Ovary (tissue), 9 donors: Measurements from ENCODE around the gene JAM2. TPM values are rescaled to one million over a fixed set of nuclear protein-coding genes. Genes with fewer than 3 reads are reported as not detected.
A peak's percentile ranks its signal among the peaks of the same experiment; 100 is the strongest.

ENCODE experiments used
- DNase-seq, 5 donors: peaks; one replicate each; pipeline ENCODE4 v3.0.0-alpha.2; 2019 to 2020
- H3K27ac ChIP-seq, 2 donors: fragments of 200-600 bp; one replicate each; pipeline versions ENCODE4 v1.5.1 to v1.8.0; 2019 to 2022
- H3K27me3 ChIP-seq: fragments of 200-600 bp; one replicate; pipeline ENCODE4 v1.8.0; 2022
- H3K36me3 ChIP-seq: fragments of 200-600 bp; sonication (generic); one replicate; pipeline ENCODE4 v1.5.1; 2019
- H3K4me1 ChIP-seq: one replicate; pipeline ENCODE4 v1.8.1; 2013; ENCODE audit warnings: mild to moderate bottlenecking, moderate library complexity; ENCODE audit not compliant: insufficient read depth
- H3K4me3 ChIP-seq: fragments of 200-600 bp; sonication (generic); one replicate; pipeline ENCODE4 v1.5.1; 2017
- H3K9me3 ChIP-seq, 2 donors: fragments of 200-600 bp in 1 of 2; sonication (generic) in 1 of 2; one replicate each; pipeline versions ENCODE4 v1.5.1 to v1.8.1; 2013 to 2019; ENCODE audit warnings: mild to moderate bottlenecking in 1 of 2, moderate library complexity in 1 of 2
- EP300 ChIP-seq: sonication (generic); formaldehyde crosslinking; IDR thresholded peaks from one replicate; pipeline ENCODE4 v1.6.1; 2017; ENCODE audit warnings: antibody characterized with exemption
- POLR2A ChIP-seq: fragments of 450-650 bp; IDR thresholded peaks from one replicate; pipeline ENCODE4 v1.6.1; 2017; ENCODE audit warnings: antibody characterized with exemption, mild to moderate bottlenecking, moderate library complexity
- WGBS, 3 donors: extraction: QIAGEN DNeasy Blood & Tissue Kit in 1 of 3; methylation state at CpG; one replicate each; pipeline versions ENCODE4 v1.1.5 to v1.1.7; 2013 to 2017; 5-methylcytosine and 5-hydroxymethylcytosine counted together
- intact Hi-C, 4 donors: fragments of 100-400 bp; cut with DNase I; formaldehyde crosslinking; loops; one replicate each; pipeline versions ENCODE4 v1.11.0 to v1.15.1; 2022 to 2023
- polyA plus RNA-seq, 2 donors: library from polyadenylated mRNA; stranded (reverse); fragments of 200-250 nt in 1 of 2; fragments of 350-450 nt in 1 of 2; fragmentation: Illumina TruSeq in 1 of 2; extraction: RNeasy Lipid Tissue Mini Kit (QIAGEN cat#74804) in 1 of 2; gene quantifications; one replicate each; pipeline ENCODE4 v1.2.3, GENCODE V29; 2013 to 2014
- total RNA-seq, 7 donors: library from RNA; depleted of rRNA in 2 of 7; stranded (reverse); fragments of >200 nt in 2 of 7; fragmentation: NEBNext Ultra II Directional in 3 of 7; extraction: Animal tissue kit (Norgen Biotek cat#: 25700) in 3 of 7; gene quantifications; one replicate each; pipeline versions ENCODE4 v1.1.0 to v1.2.4, GENCODE V29; 2016 to 2023
- TF ChIP-seq, protein P1 (sequence below), 3 donors: fragments of 450-650 bp in 2 of 3; fragments of 200-600 bp in 1 of 3; IDR thresholded peaks; one replicate each; pipeline versions ENCODE4 v1.5.1 to v1.8.0; 2016 to 2022; ENCODE audit warnings: antibody characterized with exemption in 3 of 3, mild to moderate bottlenecking in 1 of 3
- donor health status: DM: no; HTN: no; CAD: no; lungs with moderate emphysema.
- donor health status: DM: no; HTN: no; CAD: no.
- donor health status: Bipolar disorder and iron deficiency.
- donor health status: DM: yes; HTN: yes; CAD: no.
- donor health status: DM: no; HTN: no; CAD: no.
- donor health status: DM: yes; HTN: yes; CAD: no.

Gene JAM2
- total and polyA plus RNA-seq, 9 donors: 11.7 to 65.4 (median 23.7) TPM

DNA sequence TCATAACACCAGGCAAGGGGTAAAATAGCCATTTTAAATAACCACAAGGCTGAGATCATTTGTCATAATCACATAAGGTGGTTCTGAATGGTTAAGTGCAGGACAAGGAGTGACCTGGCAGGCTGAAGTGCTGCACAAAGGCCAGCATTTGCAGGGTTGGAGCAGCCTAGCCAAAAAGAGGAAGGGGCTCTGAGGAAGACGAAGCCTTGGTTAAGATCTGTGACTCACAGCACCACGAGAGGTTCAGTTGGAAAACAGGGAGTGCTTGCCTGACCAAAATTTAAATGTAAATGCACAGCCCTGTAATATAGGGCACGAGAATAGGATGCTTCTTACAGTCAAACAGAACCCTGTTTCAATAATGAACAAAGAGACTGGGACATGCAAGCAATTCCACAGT lies 83.6 kb downstream of the JAM2 start:
- Histone ChIP-seq H3K4me1 (no peaks in the 10 kb centered on the region), H3K9me3 (no peaks in the 10 kb centered on the region), H3K4me3 (no peak overlapping the region), H3K27ac (no peak overlapping the region), H3K27me3 (no peaks in the 10 kb centered on the region), H3K36me3 (no peaks in the 10 kb centered on the region)
- DNase-seq: no peak
- WGBS, 3 donors: 86 to 92% (median 87%) methylated on average over 3 of the region's 3 CpGs
- TF ChIP-seq, protein P1, sequence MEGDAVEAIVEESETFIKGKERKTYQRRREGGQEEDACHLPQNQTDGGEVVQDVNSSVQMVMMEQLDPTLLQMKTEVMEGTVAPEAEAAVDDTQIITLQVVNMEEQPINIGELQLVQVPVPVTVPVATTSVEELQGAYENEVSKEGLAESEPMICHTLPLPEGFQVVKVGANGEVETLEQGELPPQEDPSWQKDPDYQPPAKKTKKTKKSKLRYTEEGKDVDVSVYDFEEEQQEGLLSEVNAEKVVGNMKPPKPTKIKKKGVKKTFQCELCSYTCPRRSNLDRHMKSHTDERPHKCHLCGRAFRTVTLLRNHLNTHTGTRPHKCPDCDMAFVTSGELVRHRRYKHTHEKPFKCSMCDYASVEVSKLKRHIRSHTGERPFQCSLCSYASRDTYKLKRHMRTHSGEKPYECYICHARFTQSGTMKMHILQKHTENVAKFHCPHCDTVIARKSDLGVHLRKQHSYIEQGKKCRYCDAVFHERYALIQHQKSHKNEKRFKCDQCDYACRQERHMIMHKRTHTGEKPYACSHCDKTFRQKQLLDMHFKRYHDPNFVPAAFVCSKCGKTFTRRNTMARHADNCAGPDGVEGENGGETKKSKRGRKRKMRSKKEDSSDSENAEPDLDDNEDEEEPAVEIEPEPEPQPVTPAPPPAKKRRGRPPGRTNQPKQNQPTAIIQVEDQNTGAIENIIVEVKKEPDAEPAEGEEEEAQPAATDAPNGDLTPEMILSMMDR (IDR thresholded peaks at IDR 0.05): no peak
- TF ChIP-seq EP300 (no peak), POLR2A (no peak)
- intact Hi-C loops: no loop called here

DNA sequence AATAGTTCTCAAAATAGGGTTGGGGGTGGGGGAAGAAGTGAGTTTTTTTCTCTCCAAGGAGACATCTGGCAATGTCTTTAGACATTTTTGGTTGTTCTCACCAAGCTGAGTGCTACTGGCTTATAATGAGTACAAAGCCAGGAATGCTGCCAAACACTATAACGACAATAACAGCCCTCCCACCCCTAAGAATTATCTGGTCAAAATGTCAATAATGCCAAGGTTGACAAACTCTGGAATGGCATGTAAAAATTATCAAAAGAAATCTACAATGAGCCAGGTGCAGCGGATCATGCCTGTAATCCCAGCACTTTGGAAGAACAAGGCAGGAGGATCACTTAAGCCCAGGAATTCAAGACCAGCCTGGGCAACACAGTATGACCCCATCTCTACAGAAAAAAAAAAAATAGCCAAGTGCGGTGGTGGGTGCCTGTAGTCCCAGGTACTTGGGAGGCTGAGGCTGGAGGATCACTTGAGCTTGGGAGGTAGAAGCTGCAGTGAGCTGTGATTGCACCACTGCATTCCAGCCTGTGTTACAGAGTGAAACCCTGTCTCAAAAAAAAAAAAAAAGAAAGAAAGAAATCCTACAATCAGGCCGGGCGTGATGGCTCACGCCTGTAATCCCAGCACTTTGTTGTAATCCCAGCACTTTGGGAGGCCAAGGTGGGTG lies 93.2 kb downstream of the JAM2 start:
- intact Hi-C loops: loop anchor here in 1 of 4 donors (10.0 kb wide), 1 partner anchor 127 kb away; the partner anchor contains the start of gene MRPL39
- Histone ChIP-seq H3K4me1 (peaks cover 1% of the 10 kb centered on the region), H3K4me3 (no peak overlapping the region), H3K27me3 (no peaks in the 10 kb centered on the region), H3K9me3 (no peaks in the 10 kb centered on the region), H3K27ac (no peak overlapping the region), H3K36me3 (no peaks in the 10 kb centered on the region)
- WGBS, 3 donors: 72 to 75% (median 73%) methylated on average over 6 of the region's 6 CpGs
- no peak for DNase-seq
- TF ChIP-seq EP300: no peak
- TF ChIP-seq POLR2A: no peak
- TF ChIP-seq, protein P1 (IDR thresholded peaks at IDR 0.05): no peak

DNA sequence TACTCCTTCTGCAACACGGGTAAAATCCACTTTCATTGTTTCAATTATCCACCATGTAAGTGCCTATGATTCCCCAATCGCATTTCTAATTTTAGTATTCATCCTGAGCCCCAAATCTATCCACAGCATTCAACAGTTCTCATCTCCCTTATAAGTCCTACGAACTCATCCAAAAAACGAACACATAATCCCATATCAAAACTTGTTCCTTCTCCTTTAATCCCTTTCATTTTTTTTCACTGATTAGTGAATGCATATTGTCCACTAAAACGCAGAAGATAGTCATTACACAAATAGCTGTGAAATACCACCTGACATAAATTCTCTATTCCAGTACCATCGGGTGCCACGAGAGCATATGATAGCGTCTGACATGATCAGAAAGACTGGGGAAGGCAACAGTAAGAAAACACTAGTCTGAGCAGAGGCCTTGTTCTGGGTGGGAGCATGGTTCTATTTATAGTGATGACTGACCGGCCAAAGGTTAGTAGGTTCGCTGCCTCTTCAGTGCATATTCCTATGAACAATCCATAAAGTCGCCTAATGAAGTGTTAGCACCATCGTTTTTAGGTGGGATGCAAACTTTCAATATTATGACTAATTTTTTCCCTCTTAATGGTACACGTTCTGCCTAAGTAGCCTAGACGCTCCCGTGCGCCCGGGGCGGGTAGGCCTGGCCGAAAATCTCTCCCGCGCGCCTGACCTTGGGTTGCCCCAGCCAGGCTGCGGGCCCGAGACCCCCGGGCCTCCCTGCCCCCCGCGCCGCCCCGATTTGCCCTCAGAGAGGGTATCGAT lies 95.0 kb downstream of the JAM2 start:
- peaks cover 3% of the 10 kb centered on the region for H3K4me1 ChIP-seq

DNA sequence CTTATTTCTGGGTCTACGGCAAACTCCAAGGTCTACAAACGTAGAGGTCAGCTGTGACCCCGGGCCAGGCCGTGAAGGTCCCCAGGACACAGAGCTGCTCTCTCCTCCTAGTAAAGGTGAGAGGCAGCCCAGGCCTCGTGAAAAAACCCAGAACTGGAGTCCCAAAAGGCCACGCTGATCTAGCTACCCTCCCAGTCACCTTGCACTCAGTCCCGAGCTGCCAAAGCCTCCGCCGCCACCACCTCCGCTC lies 95.5 kb downstream of the JAM2 start:
- Histone ChIP-seq H3K4me1 (peaks cover 3% of the 10 kb centered on the region), H3K27me3 (no peaks in the 10 kb centered on the region), H3K27ac (peak overlapping the region; percentile 95 to 99), H3K9me3 (no peaks in the 10 kb centered on the region), H3K36me3 (no peaks in the 10 kb centered on the region), H3K4me3 (peak overlapping the region; percentile 99)
- no peak for DNase-seq
- TF ChIP-seq, protein P1 (IDR thresholded peaks at IDR 0.05): no peak
- TF ChIP-seq EP300 (no peak), POLR2A (peak; percentile 59)
- WGBS, 3 donors: 0 to 1% (median 0%) methylated on average over 9 to 10 of the region's 10 CpGs
- intact Hi-C loops: loop anchor here in 1 of 4 donors (10.0 kb wide), 1 partner anchor 130 kb away; the partner anchor contains the start of gene MRPL39

More for the DNA sequence above, 95.0 kb downstream of the JAM2 start:
- TF ChIP-seq, protein P1 (IDR thresholded peaks at IDR 0.05): no peak
- no peak for TF ChIP-seq POLR2A
- no peak for TF ChIP-seq EP300
- WGBS, 3 donors: 2 to 3% (median 3%) methylated on average over 29 to 30 of the region's 30 CpGs
- intact Hi-C loops: loop anchor here in 1 of 4 donors (10.0 kb wide), 1 partner anchor 129 kb away; the partner anchor contains the start of gene MRPL39
- no peaks in the 10 kb centered on the region for H3K36me3 ChIP-seq
- H3K4me3 ChIP-seq: peak overlapping the region; percentile 99
- no peaks in the 10 kb centered on the region for H3K27me3 ChIP-seq
- peak overlapping the region; percentile 95 to 99 for H3K27ac ChIP-seq
- DNase-seq: no peak
- no peaks in the 10 kb centered on the region for H3K9me3 ChIP-seq
